ENCODE measurements around the gene KRTAP22-2.

The KRTAP22-2 gene

DNA sequence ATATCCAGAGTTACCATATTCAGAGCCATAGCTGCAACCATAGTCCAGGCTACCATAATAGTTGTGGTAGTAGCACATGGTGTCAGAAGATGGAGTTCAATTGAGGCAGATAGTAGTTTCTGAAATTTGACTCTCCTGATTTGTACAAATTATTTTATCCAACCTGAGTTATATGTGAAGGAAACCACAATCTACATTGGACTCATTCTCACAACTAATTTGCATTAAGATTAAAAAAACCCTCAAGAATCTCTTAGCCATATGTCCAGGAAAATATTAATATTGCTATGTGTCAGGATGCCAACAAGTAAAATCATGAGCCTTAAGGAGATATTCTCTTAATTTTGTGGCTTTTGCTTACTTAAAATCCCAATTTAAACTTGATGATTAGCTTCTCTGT lies at the start of gene KRTAP22-2:
KRTAP22-2 (minus strand) TSS at position 101 of the 400 bp plus-strand sequence.
- no peak for FAIRE-seq

- FAIRE-seq = no peak
Observed at GRCh38 chr21:30638686-30639085, 48.5 kb upstream of the KRTAP22-2 start.

GRCh38 chr21:30634906-30635305 lies 44.7 kb upstream of the KRTAP22-2 start, which contains the start of gene KRTAP20-2:
KRTAP20-2 (plus strand) TSS chr21:30635206; CDS start chr21:30635264, 58 bp downstream.
- FAIRE-seq = no peak

DNA sequence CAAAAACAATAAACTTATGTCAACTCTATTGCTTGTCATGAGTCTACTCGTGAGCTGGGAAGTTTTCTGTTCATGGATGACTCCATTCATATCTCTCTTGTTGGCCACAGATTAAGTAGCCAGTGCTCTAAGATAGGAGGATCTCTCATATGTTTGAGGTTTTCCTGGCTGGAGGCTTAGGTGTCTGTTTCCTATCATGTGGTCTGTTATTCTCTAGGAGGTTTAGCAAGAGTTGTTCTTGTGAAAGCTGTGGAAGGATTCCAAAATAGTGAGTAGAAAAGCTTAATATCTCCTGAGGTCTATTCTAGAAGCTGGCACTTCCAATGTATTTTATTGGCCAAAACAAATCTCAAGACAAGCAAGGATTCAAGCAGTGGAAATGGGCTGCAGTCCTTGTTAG lies 39.0 kb upstream of the KRTAP22-2 start:
- FAIRE-seq = no peak

DNA sequence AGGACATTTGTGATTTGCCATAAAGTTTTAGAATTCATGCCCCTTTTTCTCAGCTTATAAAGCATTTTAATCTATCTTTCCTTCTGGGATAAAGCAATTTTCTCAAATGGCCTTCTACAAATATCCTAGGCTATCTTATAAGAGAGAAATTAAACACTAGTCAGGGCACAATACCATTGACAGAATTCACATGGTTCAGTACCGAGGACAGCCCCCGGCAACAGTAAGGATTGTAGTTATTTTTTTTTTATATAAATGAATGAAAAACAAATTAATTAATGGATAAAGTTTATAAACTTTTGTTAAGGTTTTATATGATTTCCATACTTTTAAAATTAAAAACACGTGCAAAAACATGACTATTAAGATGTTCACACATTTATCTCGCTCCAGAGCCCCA lies 37.9 kb upstream of the KRTAP22-2 start:
- FAIRE-seq = no peak

DNA sequence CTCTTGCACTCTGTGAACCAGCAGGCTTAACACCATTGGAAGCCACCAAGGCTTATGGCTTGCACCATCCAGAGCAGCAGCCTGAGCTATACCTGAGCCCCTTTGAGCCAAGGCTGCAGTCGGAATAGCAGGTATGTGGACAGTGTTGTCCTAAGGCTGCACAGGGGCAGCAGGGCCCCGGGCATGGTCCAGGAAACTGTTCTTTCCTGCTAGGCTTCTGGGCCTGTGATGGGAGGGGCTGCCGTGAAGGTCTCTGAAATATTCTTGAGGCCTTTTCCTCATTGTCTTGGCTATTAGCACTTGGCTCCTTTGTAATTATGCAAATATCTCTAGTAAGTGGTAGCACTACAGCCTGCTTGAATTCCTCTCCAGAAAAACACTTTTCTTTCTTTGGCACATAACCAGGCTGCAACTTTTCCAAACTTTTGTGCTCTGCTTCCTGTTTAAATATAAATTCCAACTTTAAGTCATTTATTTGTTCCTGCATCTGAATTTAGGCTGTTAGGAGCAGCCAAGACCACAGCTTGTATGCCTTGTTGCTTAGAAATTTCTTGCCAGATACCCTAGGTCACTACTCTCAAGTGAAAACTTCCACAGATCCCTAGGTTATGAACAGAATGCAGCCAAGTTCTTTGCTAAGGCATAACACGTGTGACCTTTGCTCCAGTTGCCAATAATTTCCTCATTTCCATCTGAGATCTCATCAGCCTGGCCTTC lies 35.4 kb upstream of the KRTAP22-2 start:
- FAIRE-seq = no peak

GRCh38 chr21:30623362-30623761 lies 33.2 kb upstream of the KRTAP22-2 start:
- FAIRE-seq = no peak

- FAIRE-seq = no peak
Observed at GRCh38 chr21:30620522-30620921, 30.3 kb upstream of the KRTAP22-2 start, which contains the start of gene KRTAP20-4. KRTAP20-4 (plus strand) TSS chr21:30620627.

GRCh38 chr21:30620080-30620479 lies 29.9 kb upstream of the KRTAP22-2 start:
- FAIRE-seq = no peak

DNA sequence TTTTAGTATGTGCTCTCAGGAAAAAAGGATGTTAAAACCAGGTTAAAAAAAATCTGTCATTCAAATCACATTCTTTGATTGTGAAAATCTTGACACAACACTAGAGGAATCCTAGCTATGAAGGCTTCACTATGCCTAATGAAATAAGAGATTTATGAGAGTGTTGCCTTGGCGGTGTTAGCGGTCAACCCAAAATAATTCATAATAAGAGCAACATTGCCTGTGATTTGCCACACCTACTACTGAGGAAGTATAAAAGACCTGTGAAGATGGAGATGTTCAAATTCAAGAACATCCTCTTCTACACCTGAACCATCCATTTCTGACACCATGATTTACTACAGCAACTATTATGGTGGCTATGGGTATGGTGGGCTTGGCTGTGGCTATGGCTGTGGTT lies 25.9 kb upstream of the KRTAP22-2 start, which contains the start of gene KRTAP20-1:
KRTAP20-1 (plus strand) TSS at position 301 of the 400 bp plus-strand sequence; CDS start at position 331, 30 bp downstream.
- FAIRE-seq = no peak

GRCh38 chr21:30615199-30615598 lies 25.0 kb upstream of the KRTAP22-2 start:
- no peak for FAIRE-seq

DNA sequence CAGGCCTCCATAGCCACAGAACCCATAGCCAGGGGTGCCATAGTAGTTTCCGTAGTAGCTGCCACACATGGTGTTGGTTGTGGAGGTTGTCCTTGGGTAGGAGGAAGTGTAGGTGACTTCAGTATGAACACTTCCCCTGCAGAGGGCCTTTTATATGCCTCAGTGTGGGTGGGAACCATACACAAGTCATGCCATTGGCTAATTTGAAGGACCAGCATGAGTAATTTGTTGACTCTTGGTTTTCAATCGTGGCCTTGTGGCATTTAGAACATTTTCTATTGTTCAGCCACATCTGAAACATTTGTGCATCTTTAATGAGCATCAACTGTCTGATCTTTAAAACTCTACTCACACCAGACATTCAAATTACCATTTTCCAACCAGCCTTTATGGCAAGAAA lies 23.6 kb upstream of the KRTAP22-2 start, which contains the start of gene KRTAP6-1:
KRTAP6-1 (minus strand) TSS at position 95 of the 400 bp plus-strand sequence; CDS start at position 69, 26 bp downstream.
- FAIRE-seq = no peak

DNA sequence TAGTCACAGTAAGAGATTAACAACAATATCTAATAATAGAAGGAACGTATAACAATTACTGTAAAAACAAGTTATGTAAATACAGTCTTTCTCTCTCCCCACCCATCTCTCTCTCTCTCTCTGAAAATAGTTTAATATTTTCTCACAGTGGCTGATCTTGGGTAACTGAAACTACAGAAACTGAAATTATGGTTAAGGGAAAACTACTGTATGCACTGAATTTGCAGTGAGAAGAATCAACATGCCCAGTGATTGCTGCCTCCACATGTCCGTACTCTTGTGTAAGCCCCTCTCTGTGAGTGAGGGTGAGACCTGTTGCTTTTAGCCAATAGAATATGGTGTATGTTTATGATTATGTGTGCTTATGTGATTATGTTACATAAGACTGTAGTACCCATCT lies 21.9 kb upstream of the KRTAP22-2 start:
- FAIRE-seq = no peak

DNA sequence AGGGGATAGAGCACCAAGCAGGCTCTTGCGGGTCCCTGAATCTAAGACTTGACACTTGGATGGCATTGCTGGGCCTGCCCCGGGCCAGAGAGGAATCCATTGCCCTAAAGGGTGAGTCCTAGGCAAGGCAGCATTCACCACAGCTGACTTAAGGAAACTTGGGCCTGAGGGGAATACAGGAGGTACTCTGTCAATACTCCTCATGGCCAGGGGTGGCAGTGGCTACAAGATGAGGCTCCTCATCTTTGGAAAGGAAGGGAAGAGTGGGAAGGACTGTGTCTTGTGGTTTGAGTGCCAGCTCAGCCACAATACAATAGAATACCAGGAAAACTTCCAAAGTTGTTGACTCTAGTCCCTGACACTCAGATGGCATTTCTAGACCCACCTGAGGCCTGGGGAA lies 15.8 kb upstream of the KRTAP22-2 start:
- no peak for FAIRE-seq

DNA sequence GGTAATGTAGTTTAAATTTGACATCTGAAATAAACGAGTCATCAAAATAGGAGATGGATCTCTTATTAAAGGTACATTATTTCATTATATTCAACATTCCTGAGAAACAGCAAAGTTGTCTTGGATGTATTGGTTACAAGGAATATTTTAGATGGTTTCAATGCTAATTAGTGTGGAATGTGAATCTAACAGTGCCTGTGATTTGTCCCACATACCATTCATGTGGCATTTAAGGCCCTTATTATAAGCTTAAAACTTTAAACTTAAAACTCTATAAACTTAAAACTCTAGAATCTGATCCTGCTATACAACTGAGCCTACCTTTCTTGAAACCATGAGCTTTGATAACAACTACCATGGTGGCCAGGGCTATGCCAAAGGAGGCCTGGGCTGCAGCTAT lies 10.6 kb upstream of the KRTAP22-2 start, which contains the start of gene KRTAP22-1:
KRTAP22-1 (plus strand) TSS at position 301 of the 400 bp plus-strand sequence.
- no peak for FAIRE-seq

DNA sequence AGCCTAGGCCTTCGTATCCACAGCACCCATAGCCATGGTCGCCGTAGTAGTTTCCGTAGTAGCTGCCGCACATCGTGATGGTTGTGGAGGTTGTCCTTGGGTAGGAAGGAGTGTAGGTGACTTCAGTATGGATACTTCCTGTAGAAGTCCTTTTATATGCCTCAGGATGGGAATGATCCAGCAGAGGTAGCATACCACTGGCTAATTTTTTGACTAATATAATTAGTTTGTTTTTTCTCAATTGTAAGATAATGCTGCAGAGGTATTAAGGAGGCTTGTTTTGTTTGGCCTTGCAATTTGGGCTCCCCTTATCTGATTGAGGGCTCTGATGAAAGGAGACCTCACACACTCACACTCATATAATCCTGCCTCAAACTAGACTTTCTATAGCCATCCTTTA lies 8.6 kb upstream of the KRTAP22-2 start, which contains the start of gene KRTAP6-2:
KRTAP6-2 (minus strand) TSS at position 101 of the 400 bp plus-strand sequence; CDS start at position 73, 28 bp downstream.
- no peak for FAIRE-seq

DNA sequence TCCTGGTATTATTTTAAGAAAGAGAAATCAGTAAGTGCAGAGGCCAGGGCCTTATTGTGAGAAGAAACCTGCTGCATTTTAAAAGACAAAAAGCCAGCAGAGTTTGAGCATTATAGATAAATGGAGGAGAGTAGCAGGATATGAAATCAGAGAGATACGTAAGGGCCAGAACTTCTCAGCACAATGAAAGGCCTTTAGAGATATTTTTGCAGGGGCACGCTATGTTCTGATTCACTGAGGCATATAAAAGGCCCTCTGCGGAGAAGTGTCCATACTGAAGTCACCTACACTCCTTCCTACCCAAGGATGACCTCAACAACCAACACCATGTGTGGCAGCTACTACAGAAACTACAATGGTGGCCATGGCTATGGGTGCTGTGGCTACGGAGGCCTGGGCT lies 1.9 kb upstream of the KRTAP22-2 start, which contains the start of gene KRTAP6-3:
KRTAP6-3 (plus strand) TSS at position 301 of the 400 bp plus-strand sequence; CDS start at position 307, 6 bp downstream.
- no peak for FAIRE-seq

GRCh38 chr21:30582870-30583269 lies 7.3 kb downstream of the KRTAP22-2 start:
- no peak for FAIRE-seq

DNA sequence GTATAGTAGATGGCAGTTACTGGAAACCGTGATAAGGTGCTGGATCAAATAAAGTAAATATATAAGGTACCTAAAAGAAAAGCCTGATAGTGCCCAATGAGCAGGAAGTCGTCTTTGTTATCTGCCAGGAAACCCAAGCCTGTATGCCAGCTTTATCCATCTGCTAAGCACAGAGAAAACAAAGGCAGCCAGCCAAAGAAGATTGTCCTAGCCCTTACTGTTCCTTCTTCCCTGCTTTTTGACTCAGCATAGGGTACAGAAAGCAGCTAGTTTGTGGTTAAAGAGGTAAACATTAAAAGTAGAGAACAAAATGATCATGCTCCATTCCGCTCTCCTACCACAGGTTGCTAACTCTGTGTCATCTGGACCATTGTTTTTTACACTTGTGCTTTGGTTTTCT lies 10.1 kb downstream of the KRTAP22-2 start:
- FAIRE-seq = no peak

GRCh38 chr21:30579346-30579745 lies 10.9 kb downstream of the KRTAP22-2 start:
- no peak for FAIRE-seq

- no peak for FAIRE-seq
Observed at GRCh38 chr21:30577766-30578165, 12.4 kb downstream of the KRTAP22-2 start.

DNA sequence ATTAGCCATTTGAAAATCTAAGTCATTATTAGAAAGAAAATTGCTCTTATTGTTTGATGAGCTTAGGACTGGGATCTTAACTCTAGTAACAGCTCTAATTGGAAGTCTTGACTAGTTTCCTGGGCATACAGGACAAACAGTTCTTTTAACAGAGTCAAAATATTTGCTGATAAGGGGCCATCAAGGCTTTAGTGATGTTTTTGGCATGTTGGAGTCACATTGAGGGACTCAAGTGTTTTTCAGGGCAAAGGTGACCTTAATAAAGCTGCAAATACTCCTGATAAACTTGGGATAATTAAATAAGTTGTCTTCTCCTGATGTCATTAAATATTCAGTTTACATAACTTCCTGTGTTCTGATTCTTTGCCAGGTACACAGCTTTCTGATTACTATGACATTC lies 22.6 kb downstream of the KRTAP22-2 start:
- no peak for FAIRE-seq

DNA sequence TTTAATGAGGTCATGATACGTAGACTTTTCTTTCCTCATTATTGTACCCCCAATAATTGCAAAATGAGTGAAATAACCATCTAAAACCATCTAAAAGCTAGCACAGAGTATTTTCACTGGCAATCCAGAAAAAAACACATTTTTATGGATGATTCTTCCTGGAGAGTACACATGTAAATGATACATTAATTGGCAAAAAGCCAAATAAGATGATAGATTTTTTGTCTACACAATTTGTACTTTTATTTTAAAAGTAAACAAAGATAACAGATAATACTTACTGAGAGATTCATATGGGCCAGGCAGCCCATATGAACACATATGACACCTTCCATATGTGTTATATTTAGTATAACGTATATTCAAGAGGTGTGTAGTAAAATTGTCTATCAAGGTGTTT lies 26.6 kb downstream of the KRTAP22-2 start:
- FAIRE-seq = no peak

- no peak for FAIRE-seq
Observed at GRCh38 chr21:30563072-30563471, 27.1 kb downstream of the KRTAP22-2 start.

Data from endometrium (tissue), 2 donors.